ENCODE measurements around the gene SP7. TPM values are rescaled to one million over a fixed set of nuclear protein-coding genes. Genes with fewer than 3 reads are reported as not detected.

Gene SP7
- total RNA-seq, 4 donors from 2014 or later, result not detected

DNA sequence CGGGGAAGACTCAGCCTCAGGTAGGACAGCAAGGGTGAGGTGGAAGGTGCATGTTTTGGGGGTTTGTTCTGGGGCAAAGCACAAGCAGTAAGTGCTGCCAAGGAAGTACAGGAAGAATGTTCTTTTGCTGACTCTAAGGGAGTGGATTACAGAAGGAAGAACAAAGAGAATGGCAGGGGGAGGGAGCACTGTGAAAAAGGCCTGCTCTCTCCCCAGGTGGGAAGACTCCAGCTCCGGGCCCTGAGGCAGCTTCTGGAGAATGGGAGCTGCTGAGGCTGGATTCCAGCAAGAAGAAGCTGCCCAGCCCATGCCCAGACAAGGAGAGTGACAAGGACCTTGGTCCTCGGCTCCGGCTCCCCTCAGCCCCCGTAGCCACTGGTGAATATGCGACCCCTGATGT is 47.8 kb downstream of the SP7 start:
- no peaks in the 10 kb centered on the region for H3K27me3 ChIP-seq
- no peak for DNase-seq
- no peaks in the 10 kb centered on the region for H3K4me1 ChIP-seq
- no peaks in the 10 kb centered on the region for H3K9me3 ChIP-seq
- no peak for TF ChIP-seq POLR2A (IDR thresholded peaks at IDR 0.05)
- TF ChIP-seq, protein P1, sequence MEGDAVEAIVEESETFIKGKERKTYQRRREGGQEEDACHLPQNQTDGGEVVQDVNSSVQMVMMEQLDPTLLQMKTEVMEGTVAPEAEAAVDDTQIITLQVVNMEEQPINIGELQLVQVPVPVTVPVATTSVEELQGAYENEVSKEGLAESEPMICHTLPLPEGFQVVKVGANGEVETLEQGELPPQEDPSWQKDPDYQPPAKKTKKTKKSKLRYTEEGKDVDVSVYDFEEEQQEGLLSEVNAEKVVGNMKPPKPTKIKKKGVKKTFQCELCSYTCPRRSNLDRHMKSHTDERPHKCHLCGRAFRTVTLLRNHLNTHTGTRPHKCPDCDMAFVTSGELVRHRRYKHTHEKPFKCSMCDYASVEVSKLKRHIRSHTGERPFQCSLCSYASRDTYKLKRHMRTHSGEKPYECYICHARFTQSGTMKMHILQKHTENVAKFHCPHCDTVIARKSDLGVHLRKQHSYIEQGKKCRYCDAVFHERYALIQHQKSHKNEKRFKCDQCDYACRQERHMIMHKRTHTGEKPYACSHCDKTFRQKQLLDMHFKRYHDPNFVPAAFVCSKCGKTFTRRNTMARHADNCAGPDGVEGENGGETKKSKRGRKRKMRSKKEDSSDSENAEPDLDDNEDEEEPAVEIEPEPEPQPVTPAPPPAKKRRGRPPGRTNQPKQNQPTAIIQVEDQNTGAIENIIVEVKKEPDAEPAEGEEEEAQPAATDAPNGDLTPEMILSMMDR (IDR thresholded peaks at IDR 0.05), result no peak
- peaks cover 0 to 11% (median 0%) of the 10 kb centered on the region in 3 donors for H3K36me3 ChIP-seq
- H3K27ac ChIP-seq, result no peak overlapping the region
- H3K4me3 ChIP-seq, result no peak overlapping the region

DNA sequence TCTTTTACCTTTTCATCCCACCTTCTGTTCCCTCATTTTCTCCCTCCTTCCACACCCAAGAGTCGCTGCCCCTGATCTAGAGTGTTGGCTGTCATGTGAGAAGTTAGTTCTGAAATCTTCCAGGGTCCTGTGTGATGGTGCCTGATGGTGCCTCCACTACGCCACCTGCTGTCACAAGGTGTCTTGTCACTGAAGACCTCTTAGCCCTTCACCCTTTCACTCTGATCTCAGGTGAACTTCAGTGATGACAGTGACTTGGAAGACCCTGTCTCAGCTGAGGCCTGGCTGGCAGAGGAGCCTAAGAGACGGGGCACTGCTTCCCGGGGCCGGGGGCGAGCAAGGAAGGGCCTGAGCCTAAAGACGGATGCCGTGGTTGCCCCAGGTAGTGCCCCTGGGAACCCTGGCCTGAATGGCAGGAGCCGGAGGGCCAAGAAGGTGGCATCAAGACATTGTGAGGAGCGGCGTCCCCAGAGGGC is 48.4 kb downstream of the SP7 start:
- no peak overlapping the region for H3K27ac ChIP-seq
- DNase-seq, result peak; percentile 68 to 92 (median 80)
- peaks cover 0 to 12% (median 0%) of the 10 kb centered on the region in 3 donors for H3K36me3 ChIP-seq
- no peak overlapping the region for H3K4me3 ChIP-seq
- no peaks in the 10 kb centered on the region for H3K27me3 ChIP-seq
- no peaks in the 10 kb centered on the region for H3K9me3 ChIP-seq
- TF ChIP-seq, protein P1 (IDR thresholded peaks at IDR 0.05), result peak; percentile 67 to 80 (median 77)
- TF ChIP-seq POLR2A (IDR thresholded peaks at IDR 0.05), result no peak
- no peaks in the 10 kb centered on the region for H3K4me1 ChIP-seq

DNA sequence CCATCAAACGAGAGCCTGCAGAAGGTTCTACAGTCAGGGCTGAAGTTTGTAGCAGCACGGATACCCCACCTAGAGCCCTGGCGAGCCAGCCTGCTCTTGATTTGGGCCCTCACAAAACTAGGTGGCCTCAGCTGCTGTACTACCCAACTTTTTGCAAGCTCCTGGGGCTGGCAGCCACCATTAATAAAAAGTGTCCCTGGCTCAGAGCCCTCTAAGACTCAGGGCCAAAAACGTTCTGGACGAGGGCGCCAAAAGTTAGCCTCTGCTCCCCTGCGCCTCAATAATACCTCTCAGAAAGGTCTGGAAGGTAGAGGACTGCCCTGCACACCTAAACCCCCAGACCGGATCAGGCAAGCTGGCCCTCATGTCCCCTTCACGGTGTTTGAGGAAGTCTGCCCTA is 49.7 kb downstream of the SP7 start:
- no peak for TF ChIP-seq POLR2A (IDR thresholded peaks at IDR 0.05)
- TF ChIP-seq, protein P1 (IDR thresholded peaks at IDR 0.05), result no peak
- H3K36me3 ChIP-seq, result peaks cover 0 to 25% (median 0%) of the 10 kb centered on the region in 3 donors
- H3K27ac ChIP-seq, result no peak overlapping the region
- H3K4me1 ChIP-seq, result no peaks in the 10 kb centered on the region
- no peaks in the 10 kb centered on the region for H3K27me3 ChIP-seq
- no peak for DNase-seq
- no peak overlapping the region for H3K4me3 ChIP-seq
- no peaks in the 10 kb centered on the region for H3K9me3 ChIP-seq

DNA sequence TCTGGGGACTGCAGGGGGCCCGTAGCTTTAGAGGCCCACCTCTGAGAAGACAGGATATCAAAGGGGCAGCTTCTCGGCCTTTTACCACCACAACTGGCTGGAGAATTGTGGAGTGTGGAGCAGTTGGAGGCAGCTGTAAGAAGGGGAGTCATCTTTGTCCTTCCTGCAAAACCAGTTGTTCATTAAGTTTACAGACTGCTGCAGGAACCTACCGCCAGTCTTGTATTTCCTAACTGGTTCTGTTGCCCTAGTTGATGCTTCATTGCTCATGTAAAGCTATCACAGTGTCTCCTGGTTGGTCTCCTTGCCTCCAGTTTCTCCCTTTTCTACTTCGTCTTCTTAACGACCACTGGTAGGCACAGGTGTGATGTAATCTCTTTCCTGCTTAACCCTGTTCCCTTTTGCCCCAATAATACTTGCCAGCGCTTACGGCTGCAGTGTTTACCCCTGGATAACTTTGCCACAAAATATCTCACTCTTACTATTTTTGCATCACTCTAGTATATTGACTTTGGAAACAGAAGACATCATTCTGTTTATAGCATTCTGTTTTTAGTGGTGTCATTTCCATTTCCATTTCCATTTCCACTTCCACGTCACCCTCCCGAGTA is 56.2 kb downstream of the SP7 start:
- Histone ChIP-seq H3K4me1 (no peaks in the 10 kb centered on the region), H3K4me3 (peak overlapping the region in 3 of 4 donors; percentile 25 to 64 (median 57)), H3K27me3 (no peaks in the 10 kb centered on the region), H3K36me3 (peaks cover 0 to 18% (median 0%) of the 10 kb centered on the region in 3 donors), H3K27ac (peak overlapping the region in 2 of 4 donors; percentile 51 to 77), H3K9me3 (no peaks in the 10 kb centered on the region)
- DNase-seq, result no peak
- TF ChIP-seq POLR2A (IDR thresholded peaks at IDR 0.05), result no peak

DNA sequence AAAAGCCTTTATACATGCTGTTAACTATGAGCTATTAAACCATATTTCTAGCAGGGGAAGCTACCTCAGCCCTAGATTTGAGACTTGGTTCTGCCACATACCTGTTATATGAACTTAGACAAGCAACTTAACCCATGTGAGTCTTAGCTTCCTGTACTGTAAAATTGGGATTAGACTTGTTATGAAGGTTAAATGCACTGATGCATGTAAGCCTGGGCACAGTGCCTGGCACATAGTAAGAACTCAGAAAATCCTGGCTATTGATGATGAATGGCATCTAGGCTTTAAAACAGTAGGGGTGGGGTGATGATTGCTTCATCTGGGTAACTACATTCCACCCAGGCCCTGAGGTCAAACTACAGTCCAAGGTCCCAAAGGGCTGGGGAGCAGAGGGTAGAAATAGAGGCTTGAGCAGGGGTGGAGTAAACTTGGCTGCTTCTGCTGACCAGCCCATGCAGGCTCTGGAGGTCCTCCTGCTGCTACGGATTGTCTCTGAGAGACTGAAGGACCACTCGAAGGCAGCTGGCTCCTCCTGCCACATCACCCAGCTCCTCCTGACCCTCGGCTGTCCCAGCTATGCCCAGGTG is 56.8 kb downstream of the SP7 start:
- DNase-seq, result peak in 2 of 3 donors; percentile 67 to 79
- Histone ChIP-seq H3K9me3 (no peaks in the 10 kb centered on the region), H3K36me3 (peaks cover 0 to 18% (median 0%) of the 10 kb centered on the region in 3 donors), H3K27ac (peak overlapping the region in 2 of 4 donors; percentile 51 to 77), H3K4me1 (no peaks in the 10 kb centered on the region), H3K4me3 (peak overlapping the region in 3 of 4 donors; percentile 25 to 64 (median 57)), H3K27me3 (no peaks in the 10 kb centered on the region)
- TF ChIP-seq, protein P1 (IDR thresholded peaks at IDR 0.05), result no peak
- peak; percentile 56 to 62 for TF ChIP-seq POLR2A (IDR thresholded peaks at IDR 0.05)

DNA sequence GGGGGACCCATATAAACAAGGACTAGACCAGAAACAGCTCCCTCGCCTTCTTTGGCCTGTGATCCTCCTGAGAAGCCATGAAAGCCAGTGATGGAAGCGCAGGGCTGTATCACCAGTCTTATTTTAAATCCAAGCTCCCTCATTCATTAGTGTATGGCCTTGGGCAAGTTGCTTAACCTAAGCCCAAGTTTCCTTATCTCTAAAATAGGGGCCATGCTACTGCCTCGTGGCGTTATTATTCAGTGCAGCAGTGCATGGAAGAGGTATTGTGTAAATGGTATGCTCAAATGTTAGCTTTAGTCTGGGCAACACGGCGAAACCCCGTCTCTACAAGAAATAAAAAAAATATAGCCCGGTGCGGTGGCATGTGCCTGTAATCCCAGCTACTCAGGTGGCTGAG is 58.2 kb downstream of the SP7 start:
- DNase-seq, result no peak

More for the DNA sequence above, 58.2 kb downstream of the SP7 start:
- H3K4me1 ChIP-seq, result no peaks in the 10 kb centered on the region
- H3K9me3 ChIP-seq, result no peaks in the 10 kb centered on the region
- no peak for TF ChIP-seq POLR2A (IDR thresholded peaks at IDR 0.05)
- TF ChIP-seq, protein P1 (IDR thresholded peaks at IDR 0.05), result no peak
- H3K27ac ChIP-seq, result no peak overlapping the region
- no peak overlapping the region for H3K4me3 ChIP-seq
- no peaks in the 10 kb centered on the region for H3K27me3 ChIP-seq
- peaks cover 0 to 15% (median 0%) of the 10 kb centered on the region in 3 donors for H3K36me3 ChIP-seq
